GM12891 (cell line): ENCODE data around the gene APOBEC3A.

Experiments used
- PAX5 ChIP-seq: IDR thresholded peaks from 2 replicates; pipeline ENCODE4 v1.6.1; 2011; ENCODE audit warnings: low read length, moderate library complexity, mild to moderate bottlenecking; ENCODE audit not compliant: insufficient read depth, severe bottlenecking
- POLR2A ChIP-seq: IDR thresholded peaks from 2 replicates; pipeline ENCODE4 v1.6.1; 2011; ENCODE audit warnings: low read depth, low read length, control low read depth
- POLR2AphosphoS5 ChIP-seq: IDR thresholded peaks from 2 replicates; pipeline ENCODE4 v1.6.1; 2011; ENCODE audit warnings: low read depth, low read length, control low read depth
- POU2F2 ChIP-seq: IDR thresholded peaks from 2 replicates; pipeline ENCODE4 v1.6.1; 2011; ENCODE audit warnings: low read depth, mild to moderate bottlenecking, control low read depth, low read length, moderate library complexity
- SPI1 ChIP-seq: IDR thresholded peaks from 2 replicates; pipeline ENCODE4 v1.6.1; 2011; ENCODE audit warnings: low read depth, low read length, control low read depth
- TAF1 ChIP-seq: IDR thresholded peaks from 2 replicates; pipeline ENCODE4 v1.6.1; 2011; ENCODE audit warnings: low read depth, low read length, control low read depth

- TF ChIP-seq SPI1 (no peak), TAF1 (no peak), PAX5 (no peak), POLR2AphosphoS5 (no peak), POLR2A (no peak), POU2F2 (no peak)
These were observed 33.7 kb upstream of the APOBEC3A start for GRCh38 chr22:38923463-38924346.
